NCI-H2171 treated with DMSO at 0.1 percent for 48 hours (cell line): Measurements from ENCODE around the gene DNAL1.
A peak's percentile ranks its signal among the peaks of the same experiment; 100 is the strongest.

Experiments used
- DNase-seq: peaks from one replicate; lab custom pipeline; 2025; lab: John Stamatoyannopoulos, UW

DNAL1 gene

GRCh38 chr14:73724696-73725095 lies 79.9 kb downstream of the DNAL1 start:
- no peak for DNase-seq

- no peak for DNase-seq
Observed at GRCh38 chr14:73725116-73726024, 80.6 kb downstream of the DNAL1 start.

GRCh38 chr14:73726025-73726961 lies 81.5 kb downstream of the DNAL1 start:
- DNase-seq, result no peak

GRCh38 chr14:73727166-73727565 lies 82.4 kb downstream of the DNAL1 start:
- DNase-seq, result no peak

- peak; percentile 75 for DNase-seq
Observed at GRCh38 chr14:73728717-73729330, 84.0 kb downstream of the DNAL1 start.

- no peak for DNase-seq
Observed at GRCh38 chr14:73729556-73730265, 84.9 kb downstream of the DNAL1 start.

GRCh38 chr14:73731111-73731510 lies 86.3 kb downstream of the DNAL1 start:
- DNase-seq, result no peak

- no peak for DNase-seq
Observed at GRCh38 chr14:73732006-73732405, 87.2 kb downstream of the DNAL1 start.

- DNase-seq, result no peak
Observed at GRCh38 chr14:73736842-73737241, 92.1 kb downstream of the DNAL1 start.

GRCh38 chr14:73738518-73739173 lies 93.9 kb downstream of the DNAL1 start:
- no peak for DNase-seq

GRCh38 chr14:73739174-73739898 lies 94.5 kb downstream of the DNAL1 start:
- DNase-seq, result no peak

GRCh38 chr14:73739899-73740617 lies 95.3 kb downstream of the DNAL1 start:
- DNase-seq, result no peak

- DNase-seq, result no peak
Observed at GRCh38 chr14:73740618-73741326, 96.0 kb downstream of the DNAL1 start.

- no peak for DNase-seq
Observed at GRCh38 chr14:73741386-73741875, 96.6 kb downstream of the DNAL1 start.

GRCh38 chr14:73741876-73742519 lies 97.2 kb downstream of the DNAL1 start:
- no peak for DNase-seq

- DNase-seq, result no peak
Observed at GRCh38 chr14:73742520-73743238, 97.9 kb downstream of the DNAL1 start.

GRCh38 chr14:73743431-73743931 lies 98.7 kb downstream of the DNAL1 start:
- no peak for DNase-seq
